ENCODE measurements around the gene CD96.

The CD96 gene

GRCh38 chr3:111610189-111610588, 68.2 kb downstream of the CD96 start:
- TF ChIP-seq, protein P1, sequence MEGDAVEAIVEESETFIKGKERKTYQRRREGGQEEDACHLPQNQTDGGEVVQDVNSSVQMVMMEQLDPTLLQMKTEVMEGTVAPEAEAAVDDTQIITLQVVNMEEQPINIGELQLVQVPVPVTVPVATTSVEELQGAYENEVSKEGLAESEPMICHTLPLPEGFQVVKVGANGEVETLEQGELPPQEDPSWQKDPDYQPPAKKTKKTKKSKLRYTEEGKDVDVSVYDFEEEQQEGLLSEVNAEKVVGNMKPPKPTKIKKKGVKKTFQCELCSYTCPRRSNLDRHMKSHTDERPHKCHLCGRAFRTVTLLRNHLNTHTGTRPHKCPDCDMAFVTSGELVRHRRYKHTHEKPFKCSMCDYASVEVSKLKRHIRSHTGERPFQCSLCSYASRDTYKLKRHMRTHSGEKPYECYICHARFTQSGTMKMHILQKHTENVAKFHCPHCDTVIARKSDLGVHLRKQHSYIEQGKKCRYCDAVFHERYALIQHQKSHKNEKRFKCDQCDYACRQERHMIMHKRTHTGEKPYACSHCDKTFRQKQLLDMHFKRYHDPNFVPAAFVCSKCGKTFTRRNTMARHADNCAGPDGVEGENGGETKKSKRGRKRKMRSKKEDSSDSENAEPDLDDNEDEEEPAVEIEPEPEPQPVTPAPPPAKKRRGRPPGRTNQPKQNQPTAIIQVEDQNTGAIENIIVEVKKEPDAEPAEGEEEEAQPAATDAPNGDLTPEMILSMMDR (IDR thresholded peaks at IDR 0.05; ENCODE audit: unreplicated experiment in 3 of 3) = no peak
- H3K27me3 Mint-ChIP-seq (ENCODE audit: low read depth) = no peaks in the 10 kb centered on the region
- H3K36me3 Mint-ChIP-seq (ENCODE audit: low read depth) = no peaks in the 10 kb centered on the region
- no peaks in the 10 kb centered on the region for H3K4me1 Mint-ChIP-seq
- H3K27ac Mint-ChIP-seq = no peak overlapping the region
- no peaks in the 10 kb centered on the region for H3K9me3 Mint-ChIP-seq
- no peak overlapping the region for H3K4me3 Mint-ChIP-seq

DNA sequence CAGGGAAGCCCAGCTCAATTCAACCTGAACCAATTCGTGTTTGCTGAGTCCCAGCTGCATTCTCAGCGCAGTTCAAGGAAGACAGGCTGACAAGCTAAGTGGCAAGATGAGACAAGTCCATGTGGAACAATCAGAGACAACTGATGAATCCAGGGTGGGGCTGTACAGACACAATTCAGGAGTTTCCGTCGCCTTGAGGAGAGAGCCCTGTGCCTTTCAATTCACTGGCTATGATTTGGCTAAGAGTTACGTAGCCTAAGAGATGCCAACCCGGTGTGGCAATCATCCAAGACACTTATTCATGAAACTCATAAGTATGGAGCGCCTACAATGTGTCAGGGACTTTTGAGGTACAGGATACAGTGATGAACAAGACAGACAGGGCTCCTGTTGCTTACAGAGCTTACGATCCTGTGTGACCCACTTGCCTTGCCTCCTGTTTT, 68.6 kb downstream of the CD96 start:
- TF ChIP-seq, protein P1 (IDR thresholded peaks at IDR 0.05; ENCODE audit: unreplicated experiment in 3 of 3) = no peak
- H3K27ac Mint-ChIP-seq = no peak overlapping the region
- H3K27me3 Mint-ChIP-seq (ENCODE audit: low read depth) = no peaks in the 10 kb centered on the region
- no peaks in the 10 kb centered on the region for H3K4me1 Mint-ChIP-seq
- H3K36me3 Mint-ChIP-seq (ENCODE audit: low read depth) = no peaks in the 10 kb centered on the region
- no peak overlapping the region for H3K4me3 Mint-ChIP-seq
- no peaks in the 10 kb centered on the region for H3K9me3 Mint-ChIP-seq

DNA sequence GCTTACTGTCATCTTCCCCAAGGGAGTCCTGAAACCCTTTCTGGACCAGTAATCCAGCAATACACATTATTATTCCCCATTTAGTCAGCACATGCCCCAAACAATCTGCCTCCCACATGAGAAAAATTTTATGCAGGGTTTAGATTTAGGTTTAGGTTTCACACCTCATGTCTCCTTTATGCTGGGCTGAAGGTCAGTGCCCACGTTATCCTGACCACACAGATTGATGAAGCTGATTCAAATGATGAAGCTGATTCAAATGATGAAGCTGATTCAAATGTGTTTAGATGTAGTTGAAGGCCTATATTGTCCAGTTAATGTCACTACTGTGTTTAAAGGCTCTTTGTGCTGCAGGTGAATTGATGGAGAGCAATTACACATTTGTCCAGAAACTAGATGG, 71.3 kb downstream of the CD96 start:
- Mint-ChIP-seq H3K27ac (no peak overlapping the region), H3K9me3 (no peaks in the 10 kb centered on the region), H3K36me3 (ENCODE audit: low read depth) (no peaks in the 10 kb centered on the region), H3K27me3 (ENCODE audit: low read depth) (no peaks in the 10 kb centered on the region), H3K4me1 (no peaks in the 10 kb centered on the region), H3K4me3 (no peak overlapping the region)
- TF ChIP-seq, protein P1 (IDR thresholded peaks at IDR 0.05; ENCODE audit: unreplicated experiment in 3 of 3) = no peak

GRCh38 chr3:111615880-111616279, 73.9 kb downstream of the CD96 start:
- Mint-ChIP-seq H3K4me3 (no peak overlapping the region), H3K4me1 (no peaks in the 10 kb centered on the region), H3K27ac (no peak overlapping the region), H3K27me3 (ENCODE audit: low read depth) (no peaks in the 10 kb centered on the region), H3K9me3 (no peaks in the 10 kb centered on the region), H3K36me3 (ENCODE audit: low read depth) (no peaks in the 10 kb centered on the region)
- TF ChIP-seq, protein P1 (IDR thresholded peaks at IDR 0.05; ENCODE audit: unreplicated experiment in 3 of 3) = no peak

DNA sequence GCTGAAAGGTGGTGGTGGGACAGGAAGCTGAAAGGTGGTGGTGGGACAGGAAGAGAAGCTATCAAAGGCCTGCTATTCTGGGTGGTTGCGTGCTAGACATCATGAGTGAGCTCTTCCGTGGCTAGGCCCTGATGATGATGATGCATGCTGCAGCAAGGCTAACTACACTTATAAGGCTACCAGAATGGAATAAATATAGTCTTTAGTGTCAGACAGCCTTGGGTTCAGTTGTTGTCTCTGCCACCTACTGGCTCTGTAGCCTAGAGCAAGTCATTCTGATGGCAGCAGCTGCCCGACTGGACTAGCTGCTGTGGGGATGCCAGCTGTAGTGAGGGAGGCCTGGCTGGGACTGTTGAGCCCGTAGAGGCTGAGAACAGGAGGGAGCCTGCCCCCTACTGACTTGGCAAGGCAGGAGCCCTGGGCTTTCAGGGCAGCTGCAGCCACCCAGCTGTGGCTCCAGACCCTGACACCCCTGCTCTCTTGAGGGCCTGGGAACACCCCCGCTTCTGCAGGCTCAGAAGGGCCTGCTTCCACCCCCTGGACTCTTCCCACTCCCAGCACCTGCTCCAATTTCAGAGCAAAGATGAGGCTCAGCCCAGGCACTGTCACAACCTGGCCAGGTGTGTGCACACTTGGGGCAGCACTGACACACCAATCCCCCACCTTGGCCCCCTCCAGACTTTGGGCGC, 74.6 kb downstream of the CD96 start:
- Mint-ChIP-seq H3K4me3 (no peak overlapping the region), H3K27ac (no peak overlapping the region), H3K4me1 (no peaks in the 10 kb centered on the region), H3K9me3 (no peaks in the 10 kb centered on the region), H3K27me3 (ENCODE audit: low read depth) (no peaks in the 10 kb centered on the region), H3K36me3 (ENCODE audit: low read depth) (no peaks in the 10 kb centered on the region)
- TF ChIP-seq, protein P1 (IDR thresholded peaks at IDR 0.05; ENCODE audit: unreplicated experiment in 3 of 3) = no peak

- Mint-ChIP-seq H3K4me1 (no peaks in the 10 kb centered on the region), H3K27me3 (ENCODE audit: low read depth) (no peaks in the 10 kb centered on the region), H3K27ac (no peak overlapping the region), H3K4me3 (no peak overlapping the region), H3K36me3 (ENCODE audit: low read depth) (no peaks in the 10 kb centered on the region), H3K9me3 (no peaks in the 10 kb centered on the region)
- TF ChIP-seq, protein P1 (IDR thresholded peaks at IDR 0.05; ENCODE audit: unreplicated experiment in 3 of 3) = no peak
Measured at GRCh38 chr3:111617406-111617805, 75.4 kb downstream of the CD96 start.

Measured in nephron (organoid).